CD8-positive, alpha-beta memory T cell (primary cell): ENCODE results near the gene IRX1. TPM values are rescaled to one million over a fixed set of nuclear protein-coding genes. Genes with fewer than 3 reads are reported as not detected.

ENCODE experiments used
- CTCF ChIA-PET: fragments of 350-600 bp; sonication (Branson Sonifier 250); formaldehyde crosslinking; loops from one replicate; lab custom pipeline; 2021; ENCODE audit warnings: antibody characterized with exemption; lab: Charles Lee
- POLR2A ChIA-PET: fragments of 350-600 bp; sonication (Branson Sonifier 250); formaldehyde crosslinking; loops from one replicate; lab custom pipeline; 2021; ENCODE audit warnings: antibody characterized with exemption; lab: Charles Lee
- DNase-seq, 5 donors: peaks; one replicate each; pipeline versions ENCODE4 v3.0.0 to v3.0.0-alpha.2; 2020 to 2022; ENCODE audit warnings: mixed read lengths in 1 of 5
- H3K27ac ChIP-seq: one replicate; pipeline ENCODE4 v1.7.0; 2013; ENCODE audit warnings: low read depth, mild to moderate bottlenecking, low read length, moderate library complexity
- H3K27me3 ChIP-seq: 2 replicates; pipeline ENCODE4 v1.7.0; 2013; ENCODE audit warnings: low read length, mild to moderate bottlenecking; ENCODE audit not compliant: insufficient read depth, poor library complexity, severe bottlenecking
- H3K36me3 ChIP-seq: 2 replicates; pipeline ENCODE4 v1.7.0; 2013; ENCODE audit warnings: mild to moderate bottlenecking, low read length, moderate library complexity; ENCODE audit not compliant: insufficient read depth
- H3K4me1 ChIP-seq: 2 replicates; pipeline ENCODE4 v1.7.0; 2013; ENCODE audit warnings: mild to moderate bottlenecking, low read length, moderate library complexity; ENCODE audit not compliant: insufficient read depth
- H3K4me3 ChIP-seq: 2 replicates; pipeline ENCODE4 v1.7.0; 2013; ENCODE audit warnings: mild to moderate bottlenecking, low read length
- H3K9me3 ChIP-seq: 2 replicates; pipeline ENCODE4 v1.7.0; 2013; ENCODE audit warnings: mild to moderate bottlenecking, low read length
- H3K27ac Mint-ChIP-seq, 8 donors: one replicate each; pipeline ENCODE4 v1.8.0; 2020 to 2021; ENCODE audit warnings: mixed read lengths in 8 of 8, mild to moderate bottlenecking in 6 of 8, inconsistent platforms in 3 of 8, moderate library complexity in 3 of 8
- H3K27me3 Mint-ChIP-seq, 2 donors: one replicate each; pipeline ENCODE4 v1.8.0; 2020 to 2021; ENCODE audit warnings: mixed read lengths in 2 of 2, mild to moderate bottlenecking in 1 of 2, moderate library complexity in 1 of 2
- H3K36me3 Mint-ChIP-seq, 3 donors: one replicate each; pipeline ENCODE4 v1.8.0; 2020 to 2021; ENCODE audit warnings: mixed read lengths in 3 of 3, inconsistent platforms in 1 of 3, mild to moderate bottlenecking in 1 of 3
- H3K4me1 Mint-ChIP-seq, 3 donors: one replicate each; pipeline ENCODE4 v1.8.0; 2020 to 2021; ENCODE audit warnings: mixed read lengths in 3 of 3, inconsistent platforms in 1 of 3, mild to moderate bottlenecking in 1 of 3
- H3K4me3 Mint-ChIP-seq, 7 donors: one replicate each; pipeline ENCODE4 v1.8.0; 2020 to 2021; ENCODE audit warnings: mixed read lengths in 7 of 7, mild to moderate bottlenecking in 6 of 7, moderate library complexity in 4 of 7, inconsistent platforms in 2 of 7
- H3K9me3 Mint-ChIP-seq, 5 donors: one replicate each; pipeline ENCODE4 v1.8.0; 2020 to 2022; ENCODE audit warnings: mixed read lengths in 5 of 5, mild to moderate bottlenecking in 3 of 5, moderate library complexity in 2 of 5, inconsistent platforms in 1 of 5
- polyA plus RNA-seq: library from polyadenylated mRNA; unstranded; fragments of 300-500 nt; fragmentation: Illumina TruSeq; gene quantifications from one replicate; pipeline ENCODE4 v1.2.3, GENCODE V29; 2021
- total RNA-seq, 2 experiments: library from RNA; stranded (reverse); gene quantifications; one replicate each; pipeline ENCODE4 v1.2.3, GENCODE V29; 2021

IRX1 gene
- total and polyA plus RNA-seq, 3 experiments from 2014 or later, result not detected

DNA sequence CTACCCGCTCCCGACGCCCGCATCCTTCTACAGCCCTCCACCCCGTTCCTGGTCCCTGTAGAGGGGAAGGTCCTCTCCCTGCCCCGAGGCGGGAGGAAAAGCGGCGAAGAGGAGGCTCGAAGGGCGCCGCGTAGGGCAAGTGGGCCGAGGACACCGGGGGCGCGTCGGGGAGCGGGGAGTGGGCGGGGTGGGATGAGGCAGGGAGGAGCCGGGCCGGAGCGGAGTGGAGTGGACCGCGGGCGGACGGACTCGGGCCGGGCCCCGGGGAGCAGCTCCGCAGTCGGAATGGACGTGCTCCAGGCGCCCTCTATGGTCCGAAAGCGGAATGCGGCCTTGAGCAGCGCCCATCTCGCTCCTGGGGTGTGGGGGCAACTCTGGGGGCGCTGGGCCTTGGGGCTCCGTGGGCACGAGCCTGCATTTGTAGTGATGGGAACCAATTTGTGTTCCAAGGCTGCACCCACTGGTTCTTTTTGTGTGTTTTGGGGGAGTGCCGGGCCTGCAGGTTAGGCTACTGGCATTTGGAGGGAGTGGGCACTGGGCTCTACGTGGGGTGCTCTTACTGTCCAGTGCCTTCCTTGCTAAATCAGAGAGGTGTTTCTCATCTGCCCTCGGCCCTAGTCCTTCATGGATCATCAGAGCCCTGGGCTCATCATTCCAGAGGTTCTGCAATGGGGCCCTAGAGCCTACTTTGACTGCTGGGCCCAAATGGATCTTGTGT is 7.3 kb downstream of the IRX1 start:
- Histone ChIP-seq H3K27me3 (peaks cover 9% of the 10 kb centered on the region), H3K4me3 (no peak overlapping the region), H3K4me1 (no peaks in the 10 kb centered on the region), H3K36me3 (no peaks in the 10 kb centered on the region), H3K27ac (no peak overlapping the region), H3K9me3 (no peaks in the 10 kb centered on the region)
- ChIA-PET CTCF (interaction anchor here (0.9 kb wide), 1 partner anchor 16 kb away, joined by 3 read pairs; no protein-coding TSS in a partner anchor), POLR2A (no interaction called here)
- H3K4me3 Mint-ChIP-seq, result no peak overlapping the region
- peaks cover 0 to 34% (median 16%) of the 10 kb centered on the region in 5 donors for H3K9me3 Mint-ChIP-seq
- peaks cover 48 to 56% of the 10 kb centered on the region in 2 donors for H3K27me3 Mint-ChIP-seq
- H3K4me1 Mint-ChIP-seq, result no peaks in the 10 kb centered on the region
- no peak for DNase-seq
- H3K36me3 Mint-ChIP-seq, result peaks cover 0 to 7% (median 3%) of the 10 kb centered on the region in 3 donors
- no peak overlapping the region for H3K27ac Mint-ChIP-seq

GRCh38 chr5:3604501-3604900 is 8.9 kb downstream of the IRX1 start:
- peaks cover 37 to 43% of the 10 kb centered on the region in 2 donors for H3K27me3 Mint-ChIP-seq
- H3K9me3 Mint-ChIP-seq, result peaks cover 0 to 21% (median 12%) of the 10 kb centered on the region in 5 donors
- POLR2A ChIA-PET, result no interaction called here
- H3K36me3 Mint-ChIP-seq, result peaks cover 0 to 7% (median 3%) of the 10 kb centered on the region in 3 donors
- H3K4me3 Mint-ChIP-seq, result no peak overlapping the region
- H3K27ac Mint-ChIP-seq, result no peak overlapping the region
- Histone ChIP-seq H3K27me3 (peaks cover 9% of the 10 kb centered on the region), H3K4me1 (no peaks in the 10 kb centered on the region), H3K36me3 (no peaks in the 10 kb centered on the region), H3K4me3 (no peak overlapping the region), H3K9me3 (no peaks in the 10 kb centered on the region), H3K27ac (no peak overlapping the region)
- no peak for DNase-seq
- H3K4me1 Mint-ChIP-seq, result no peaks in the 10 kb centered on the region
- CTCF ChIA-PET, result no interaction called here

DNA sequence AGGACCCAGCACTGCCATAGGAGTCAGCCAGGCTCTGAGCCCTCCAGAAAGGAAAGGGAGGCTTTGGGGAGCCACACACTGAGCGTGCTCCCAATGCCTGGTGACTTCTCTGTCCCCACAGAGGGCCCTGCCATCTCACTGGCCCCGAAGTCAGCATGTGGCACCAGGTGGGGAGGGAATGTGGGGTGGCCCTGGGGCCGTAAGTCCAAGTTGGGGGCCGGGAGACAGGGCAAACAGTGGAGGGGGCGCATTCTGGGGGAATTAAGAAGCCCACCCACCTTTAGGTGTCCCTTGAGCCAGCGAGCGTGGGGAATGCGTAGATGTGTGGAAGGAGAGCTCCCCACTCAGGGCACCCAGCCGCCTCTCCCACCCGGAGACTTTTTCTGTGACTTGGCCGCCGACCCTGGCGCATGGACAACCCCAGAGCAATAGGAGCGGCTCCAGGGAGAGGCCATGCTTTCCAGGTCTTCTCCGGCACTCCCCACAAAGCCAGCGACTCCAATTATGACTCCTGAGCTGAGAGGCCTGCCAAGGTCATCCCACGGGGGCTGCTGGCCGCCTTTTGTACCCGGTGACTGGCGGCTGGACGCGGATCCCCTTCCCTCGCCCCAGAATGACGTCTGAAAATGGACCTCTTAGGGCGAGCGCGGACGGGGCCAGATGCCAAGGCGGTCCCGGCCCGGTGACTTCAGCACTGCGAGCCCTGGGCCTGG is 9.8 kb downstream of the IRX1 start:
- no peak overlapping the region for H3K4me3 ChIP-seq
- H3K9me3 ChIP-seq, result no peaks in the 10 kb centered on the region
- Mint-ChIP-seq H3K4me1 (no peaks in the 10 kb centered on the region), H3K27me3 (peaks cover 37 to 42% of the 10 kb centered on the region in 2 donors), H3K9me3 (peaks cover 0 to 21% (median 12%) of the 10 kb centered on the region in 5 donors), H3K4me3 (no peak overlapping the region), H3K36me3 (peaks cover 0 to 7% (median 3%) of the 10 kb centered on the region in 3 donors), H3K27ac (no peak overlapping the region)
- ChIA-PET POLR2A (no interaction called here), CTCF (no interaction called here)
- DNase-seq, result no peak
- no peaks in the 10 kb centered on the region for H3K4me1 ChIP-seq
- H3K27me3 ChIP-seq, result peaks cover 9% of the 10 kb centered on the region
- H3K36me3 ChIP-seq, result no peaks in the 10 kb centered on the region
- H3K27ac ChIP-seq, result no peak overlapping the region

GRCh38 chr5:3606121-3606831 is 10.6 kb downstream of the IRX1 start:
- no peak overlapping the region for H3K4me3 ChIP-seq
- POLR2A ChIA-PET, result no interaction called here
- no peak for DNase-seq
- H3K27ac ChIP-seq, result no peak overlapping the region
- H3K4me1 ChIP-seq, result no peaks in the 10 kb centered on the region
- H3K36me3 Mint-ChIP-seq, result peaks cover 0 to 5% (median 2%) of the 10 kb centered on the region in 3 donors
- peaks cover 0 to 18% (median 11%) of the 10 kb centered on the region in 5 donors for H3K9me3 Mint-ChIP-seq
- H3K27ac Mint-ChIP-seq, result no peak overlapping the region
- H3K27me3 ChIP-seq, result peaks cover 7% of the 10 kb centered on the region
- H3K9me3 ChIP-seq, result no peaks in the 10 kb centered on the region
- no peaks in the 10 kb centered on the region for H3K36me3 ChIP-seq
- no peaks in the 10 kb centered on the region for H3K4me1 Mint-ChIP-seq
- H3K27me3 Mint-ChIP-seq, result peaks cover 32 to 38% of the 10 kb centered on the region in 2 donors
- H3K4me3 Mint-ChIP-seq, result no peak overlapping the region
- CTCF ChIA-PET, result interaction anchor here (0.6 kb wide), 1 partner anchor 336 kb away, joined by 3 read pairs; no protein-coding TSS in a partner anchor

DNA sequence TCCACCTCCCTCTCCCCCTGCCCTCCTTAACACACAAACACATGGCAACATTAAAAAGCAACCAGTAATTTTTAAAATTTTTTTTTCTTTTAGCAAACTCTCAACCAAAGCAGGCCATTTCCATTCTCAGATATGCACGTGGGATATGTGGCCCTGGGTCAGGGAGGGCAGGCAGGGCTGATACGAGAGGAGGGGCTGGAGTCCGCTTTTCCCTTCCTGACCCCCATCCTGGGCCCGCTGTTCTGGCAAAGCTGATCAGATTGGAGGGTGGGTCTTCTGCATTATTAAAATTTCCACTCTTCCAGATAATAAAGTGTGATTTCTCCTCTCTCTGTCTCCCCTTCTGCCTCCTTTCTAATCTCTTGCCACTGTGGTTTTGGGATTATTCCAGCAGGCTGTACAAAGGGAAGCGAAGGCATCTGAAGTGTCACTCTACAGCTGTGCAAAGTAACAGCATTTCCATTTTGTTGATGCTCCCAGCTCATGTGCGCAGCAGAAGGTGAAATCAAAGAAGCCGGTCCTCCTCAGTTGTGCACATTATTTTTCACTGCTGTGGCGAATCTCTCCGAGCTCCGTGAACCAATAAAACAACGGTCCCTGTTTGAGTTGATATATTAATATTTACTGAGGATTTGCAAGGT is 12.0 kb downstream of the IRX1 start:
- DNase-seq, result no peak

GRCh38 chr5:3609120-3609681 is 13.6 kb downstream of the IRX1 start:
- Mint-ChIP-seq H3K36me3 (no peaks in the 10 kb centered on the region), H3K4me3 (no peak overlapping the region), H3K27me3 (peaks cover 13 to 14% of the 10 kb centered on the region in 2 donors), H3K27ac (no peak overlapping the region), H3K9me3 (peaks cover 0 to 13% (median 6%) of the 10 kb centered on the region in 5 donors), H3K4me1 (no peaks in the 10 kb centered on the region)
- DNase-seq, result no peak
- H3K27me3 ChIP-seq, result no peaks in the 10 kb centered on the region
- H3K4me3 ChIP-seq, result no peak overlapping the region
- ChIA-PET CTCF (no interaction called here), POLR2A (no interaction called here)
- H3K4me1 ChIP-seq, result no peaks in the 10 kb centered on the region
- H3K9me3 ChIP-seq, result no peaks in the 10 kb centered on the region
- no peak overlapping the region for H3K27ac ChIP-seq
- no peaks in the 10 kb centered on the region for H3K36me3 ChIP-seq

More for the DNA sequence above, 12.0 kb downstream of the IRX1 start:
- Mint-ChIP-seq H3K4me1 (no peaks in the 10 kb centered on the region), H3K27ac (no peak overlapping the region), H3K4me3 (no peak overlapping the region), H3K9me3 (peaks cover 0 to 15% (median 7%) of the 10 kb centered on the region in 5 donors), H3K36me3 (no peaks in the 10 kb centered on the region), H3K27me3 (peaks cover 23 to 27% of the 10 kb centered on the region in 2 donors)
- CTCF ChIA-PET, result no interaction called here
- Histone ChIP-seq H3K4me1 (no peaks in the 10 kb centered on the region), H3K27ac (no peak overlapping the region), H3K36me3 (no peaks in the 10 kb centered on the region), H3K27me3 (no peaks in the 10 kb centered on the region), H3K4me3 (no peak overlapping the region), H3K9me3 (no peaks in the 10 kb centered on the region)
- POLR2A ChIA-PET, result no interaction called here

DNA sequence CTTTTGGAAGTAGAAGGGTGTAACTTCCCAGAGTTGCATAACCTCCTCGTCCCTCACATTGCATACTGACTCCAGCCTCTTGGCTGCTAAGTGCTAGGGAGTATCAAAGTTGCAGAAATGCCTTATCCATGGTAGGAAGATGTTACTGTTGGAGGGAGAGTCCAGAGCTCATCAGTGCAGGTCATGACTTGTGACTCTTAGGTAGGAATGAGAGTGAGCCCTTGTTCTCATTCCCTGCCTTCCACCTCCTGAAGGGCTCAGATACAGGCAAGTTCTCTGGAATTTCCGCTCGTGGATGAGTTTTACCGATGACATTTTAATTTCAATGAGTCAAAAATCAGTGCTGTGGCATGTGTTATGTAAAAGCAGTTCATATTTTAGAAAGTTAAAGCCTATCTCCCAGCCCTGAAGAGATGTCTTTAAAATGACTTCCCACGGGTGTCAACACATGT is 17.0 kb downstream of the IRX1 start:
- Mint-ChIP-seq H3K4me1 (no peaks in the 10 kb centered on the region), H3K27me3 (peaks cover 5% of the 10 kb centered on the region in 2 donors), H3K4me3 (no peak overlapping the region), H3K9me3 (peaks cover 0 to 21% (median 6%) of the 10 kb centered on the region in 5 donors), H3K27ac (peak overlapping the region in 1 of 8 donors; percentile 2), H3K36me3 (no peaks in the 10 kb centered on the region)
- H3K27me3 ChIP-seq, result no peaks in the 10 kb centered on the region
- no peaks in the 10 kb centered on the region for H3K36me3 ChIP-seq
- no peaks in the 10 kb centered on the region for H3K9me3 ChIP-seq
- DNase-seq, result no peak
- POLR2A ChIA-PET, result no interaction called here
- no peak overlapping the region for H3K27ac ChIP-seq
- H3K4me3 ChIP-seq, result no peak overlapping the region
- CTCF ChIA-PET, result no interaction called here
- no peaks in the 10 kb centered on the region for H3K4me1 ChIP-seq
